Subcutaneous abdominal adipose tissue (tissue), 5 donors: ENCODE measurements around the gene ZFYVE28.

Experiments
- H3K27ac ChIP-seq: one replicate; pipeline ENCODE4 v1.7.0; 2013; ENCODE audit warnings: low read depth, mild to moderate bottlenecking, inconsistent platforms, low read length, moderate library complexity
- H3K27me3 ChIP-seq, 5 donors: one replicate each; pipeline ENCODE4 v1.7.0; 2013; ENCODE audit warnings: low read length in 5 of 5, inconsistent platforms in 1 of 5; ENCODE audit not compliant: control insufficient read depth in 5 of 5, insufficient read depth in 4 of 5
- H3K36me3 ChIP-seq, 5 donors: one replicate each; pipeline ENCODE4 v1.7.0; 2013; ENCODE audit warnings: low read length in 5 of 5; ENCODE audit not compliant: control insufficient read depth in 5 of 5, insufficient read depth in 5 of 5
- H3K4me1 ChIP-seq, 5 donors: one replicate each; pipeline ENCODE4 v1.7.0; 2013; ENCODE audit warnings: low read length in 5 of 5, mild to moderate bottlenecking in 3 of 5, moderate library complexity in 1 of 5; ENCODE audit not compliant: control insufficient read depth in 5 of 5, insufficient read depth in 5 of 5
- H3K4me3 ChIP-seq, 5 donors: one replicate each; pipeline ENCODE4 v1.7.0; 2013; ENCODE audit warnings: low read length in 5 of 5, low read depth in 1 of 5
- H3K9ac ChIP-seq, 5 donors: one replicate each; pipeline ENCODE4 v1.7.0; 2013; ENCODE audit warnings: low read length in 5 of 5, mild to moderate bottlenecking in 4 of 5, moderate library complexity in 3 of 5
- H3K9me3 ChIP-seq, 5 donors: one replicate each; pipeline ENCODE4 v1.7.0; 2013; ENCODE audit warnings: low read length in 5 of 5; ENCODE audit not compliant: control insufficient read depth in 5 of 5
- donor health status: healthy.
- donor health status: healthy.
- donor health status: healthy.
- donor health status: healthy.
- donor health status: healthy.

Gene ZFYVE28

DNA sequence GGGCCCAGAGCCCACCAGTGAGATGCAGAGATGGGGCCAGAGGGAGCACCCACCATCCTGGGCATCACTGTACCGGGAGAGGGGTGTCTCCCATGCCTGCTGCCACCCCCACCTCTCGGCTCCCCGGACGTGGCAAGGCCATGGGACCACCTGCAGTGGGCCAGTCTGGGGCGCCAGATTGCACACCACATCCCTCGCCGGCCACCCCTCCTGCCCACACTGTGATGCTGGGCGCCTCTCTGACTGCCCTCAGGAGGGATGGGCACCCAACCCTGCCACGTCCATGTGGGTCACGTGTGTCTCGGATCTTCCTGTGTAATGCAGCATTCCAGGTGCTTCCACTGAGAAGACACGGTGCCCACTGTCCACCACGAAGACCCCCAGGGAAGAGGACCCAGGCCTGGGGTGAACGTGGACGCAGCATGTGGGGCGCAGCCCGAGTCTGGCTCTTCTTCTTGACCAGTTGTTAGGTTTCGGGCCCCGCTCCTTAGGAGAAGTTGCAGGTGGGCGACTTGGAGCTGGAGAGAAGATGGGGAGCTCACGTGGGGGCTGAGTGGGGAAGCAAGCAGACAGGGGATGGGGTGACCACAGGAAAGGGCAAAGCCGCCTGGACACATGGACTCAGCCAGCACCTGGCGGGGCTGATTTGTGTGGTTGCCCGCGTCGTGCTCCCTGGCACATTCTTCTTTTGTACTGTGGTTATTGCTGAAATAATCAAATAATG lies 47.7 kb downstream of the ZFYVE28 start:
- peaks cover 0 to 12% (median 8%) of the 10 kb centered on the region in 5 donors for H3K9me3 ChIP-seq
- H3K9ac ChIP-seq = no peak overlapping the region
- H3K36me3 ChIP-seq = no peaks in the 10 kb centered on the region
- no peaks in the 10 kb centered on the region for H3K27me3 ChIP-seq
- H3K4me3 ChIP-seq = no peak overlapping the region
- no peaks in the 10 kb centered on the region for H3K4me1 ChIP-seq
- H3K27ac ChIP-seq = no peak overlapping the region

DNA sequence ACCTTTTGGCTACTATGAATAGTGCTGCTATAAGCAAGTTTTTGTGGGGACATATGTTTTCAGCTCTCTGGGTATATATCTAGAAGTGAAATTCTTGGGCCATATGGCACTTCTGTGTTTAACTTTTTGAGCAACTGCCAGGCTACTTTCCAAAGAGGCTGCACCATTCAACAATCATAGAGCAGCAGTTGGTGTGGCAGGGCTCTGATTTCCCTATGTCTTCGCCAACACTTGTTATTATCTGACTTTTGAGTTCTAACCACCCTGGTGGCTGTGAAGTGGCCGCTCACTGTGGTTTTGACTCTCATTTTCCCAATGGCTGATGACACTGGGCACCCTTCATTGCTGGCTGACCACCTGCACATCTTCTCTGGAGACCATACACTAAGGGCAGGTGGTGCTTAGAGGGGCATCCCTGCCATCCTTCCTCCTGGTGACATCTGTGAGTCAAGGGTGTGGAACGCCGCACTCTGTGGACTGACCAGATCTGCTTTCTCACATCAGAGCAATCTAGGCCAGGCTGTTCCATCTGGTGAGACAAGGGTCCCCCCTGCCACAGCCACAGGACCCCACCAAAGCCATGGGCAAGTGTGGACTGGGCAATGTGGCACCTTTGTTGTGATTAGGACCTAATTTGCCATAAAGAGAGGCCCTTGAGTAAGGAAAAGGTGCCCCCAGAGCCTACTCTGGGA lies 49.6 kb downstream of the ZFYVE28 start:
- Histone ChIP-seq H3K27ac (no peak overlapping the region), H3K27me3 (no peaks in the 10 kb centered on the region), H3K9ac (no peak overlapping the region), H3K4me3 (no peak overlapping the region), H3K36me3 (no peaks in the 10 kb centered on the region), H3K9me3 (peaks cover 0 to 12% (median 8%) of the 10 kb centered on the region in 5 donors), H3K4me1 (peaks cover 0 to 16% (median 12%) of the 10 kb centered on the region in 5 donors)

DNA sequence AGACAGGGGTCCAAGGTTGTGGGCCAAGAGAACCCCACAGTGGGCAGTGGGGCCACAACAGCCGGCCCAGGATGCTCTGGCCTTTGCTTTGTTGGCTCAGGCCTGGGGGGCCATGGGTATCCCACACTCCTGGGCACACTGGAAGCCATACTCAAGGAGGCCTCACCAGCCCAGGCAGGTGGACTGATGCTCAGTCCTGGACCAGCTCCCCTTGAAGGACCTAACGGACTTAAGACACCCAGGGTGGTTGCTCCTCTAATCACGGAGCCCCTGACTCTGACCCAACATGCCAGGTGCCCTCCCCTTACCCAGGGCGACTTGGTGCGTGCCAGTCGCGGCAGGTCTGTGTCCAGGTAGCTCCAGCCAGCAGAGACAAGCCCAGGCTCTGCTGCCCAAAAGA lies 50.8 kb downstream of the ZFYVE28 start:
- Histone ChIP-seq H3K9me3 (peaks cover 0 to 12% (median 8%) of the 10 kb centered on the region in 5 donors), H3K36me3 (no peaks in the 10 kb centered on the region), H3K4me3 (no peak overlapping the region), H3K9ac (no peak overlapping the region), H3K27ac (no peak overlapping the region), H3K4me1 (peaks cover 5 to 26% (median 23%) of the 10 kb centered on the region in 5 donors), H3K27me3 (no peaks in the 10 kb centered on the region)

DNA sequence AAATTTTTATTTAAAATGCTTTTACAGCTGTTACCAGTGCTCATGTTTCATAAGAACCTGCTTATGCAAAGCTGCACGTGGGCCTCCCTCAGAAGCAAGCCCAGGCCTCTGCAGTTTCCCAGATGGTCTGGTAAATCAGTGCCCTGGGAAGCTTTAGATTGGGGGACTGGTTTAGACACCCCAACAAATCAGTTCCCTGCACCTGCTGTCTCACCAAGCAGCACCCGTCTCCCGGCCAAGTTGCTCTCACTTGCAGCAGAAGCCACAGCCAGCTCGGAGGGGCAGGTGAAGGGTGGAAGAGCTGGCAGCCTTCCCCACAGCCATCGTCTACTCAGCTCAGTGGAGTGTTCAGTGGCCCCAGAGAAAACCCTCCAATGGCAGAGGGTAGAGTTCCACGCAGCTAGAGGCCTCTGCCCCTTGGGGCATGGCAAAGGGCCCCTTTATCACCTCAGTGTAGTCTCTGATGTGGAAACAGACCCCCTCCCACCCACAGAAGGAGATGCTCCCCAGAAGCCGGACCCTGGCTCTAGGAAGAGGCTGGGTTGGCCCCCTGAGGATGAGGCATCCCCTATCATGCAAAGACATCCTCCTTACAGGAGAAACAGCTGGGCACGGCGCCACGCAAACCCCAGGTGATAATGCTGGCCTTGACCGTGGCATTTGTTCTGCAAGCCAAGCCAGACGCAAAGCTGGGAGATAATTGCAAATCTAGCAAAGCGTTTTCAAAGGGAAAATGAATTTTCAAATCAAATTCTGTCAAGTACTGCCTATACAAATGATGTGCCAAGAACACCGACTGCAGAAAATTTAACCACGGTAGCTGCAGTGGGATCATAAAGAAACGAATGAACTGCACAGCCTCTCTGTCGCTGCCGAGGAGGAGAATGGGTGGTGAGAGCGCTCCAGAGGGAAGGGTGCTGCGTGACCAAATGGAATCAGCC lies 51.9 kb downstream of the ZFYVE28 start:
- no peak overlapping the region for H3K9ac ChIP-seq
- no peak overlapping the region for H3K27ac ChIP-seq

DNA sequence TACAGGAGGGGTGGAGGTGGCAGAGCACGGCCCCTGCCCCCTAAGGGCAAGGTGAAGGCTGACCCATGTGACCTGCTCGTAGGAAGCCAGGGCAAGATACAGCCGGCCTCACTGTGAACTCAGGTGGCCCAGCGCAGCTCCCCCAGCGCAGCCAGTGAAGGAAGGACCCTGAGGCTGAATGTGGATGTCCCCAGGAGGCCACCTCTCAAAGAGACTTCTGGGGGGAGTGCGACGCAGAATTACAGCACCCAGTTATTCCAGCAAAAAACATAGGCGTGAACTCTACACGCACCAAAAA lies 52.6 kb downstream of the ZFYVE28 start:
- H3K27ac ChIP-seq = no peak overlapping the region
- no peak overlapping the region for H3K4me3 ChIP-seq
- H3K36me3 ChIP-seq = no peaks in the 10 kb centered on the region
- H3K9ac ChIP-seq = no peak overlapping the region
- H3K4me1 ChIP-seq = peaks cover 5 to 26% (median 23%) of the 10 kb centered on the region in 5 donors
- H3K27me3 ChIP-seq = no peaks in the 10 kb centered on the region
- H3K9me3 ChIP-seq = peaks cover 0 to 12% (median 8%) of the 10 kb centered on the region in 5 donors

More for the DNA sequence above, 51.9 kb downstream of the ZFYVE28 start:
- H3K27me3 ChIP-seq = no peaks in the 10 kb centered on the region
- no peak overlapping the region for H3K4me3 ChIP-seq
- H3K36me3 ChIP-seq = no peaks in the 10 kb centered on the region
- H3K4me1 ChIP-seq = peaks cover 5 to 26% (median 23%) of the 10 kb centered on the region in 5 donors
- H3K9me3 ChIP-seq = peaks cover 0 to 12% (median 8%) of the 10 kb centered on the region in 5 donors

DNA sequence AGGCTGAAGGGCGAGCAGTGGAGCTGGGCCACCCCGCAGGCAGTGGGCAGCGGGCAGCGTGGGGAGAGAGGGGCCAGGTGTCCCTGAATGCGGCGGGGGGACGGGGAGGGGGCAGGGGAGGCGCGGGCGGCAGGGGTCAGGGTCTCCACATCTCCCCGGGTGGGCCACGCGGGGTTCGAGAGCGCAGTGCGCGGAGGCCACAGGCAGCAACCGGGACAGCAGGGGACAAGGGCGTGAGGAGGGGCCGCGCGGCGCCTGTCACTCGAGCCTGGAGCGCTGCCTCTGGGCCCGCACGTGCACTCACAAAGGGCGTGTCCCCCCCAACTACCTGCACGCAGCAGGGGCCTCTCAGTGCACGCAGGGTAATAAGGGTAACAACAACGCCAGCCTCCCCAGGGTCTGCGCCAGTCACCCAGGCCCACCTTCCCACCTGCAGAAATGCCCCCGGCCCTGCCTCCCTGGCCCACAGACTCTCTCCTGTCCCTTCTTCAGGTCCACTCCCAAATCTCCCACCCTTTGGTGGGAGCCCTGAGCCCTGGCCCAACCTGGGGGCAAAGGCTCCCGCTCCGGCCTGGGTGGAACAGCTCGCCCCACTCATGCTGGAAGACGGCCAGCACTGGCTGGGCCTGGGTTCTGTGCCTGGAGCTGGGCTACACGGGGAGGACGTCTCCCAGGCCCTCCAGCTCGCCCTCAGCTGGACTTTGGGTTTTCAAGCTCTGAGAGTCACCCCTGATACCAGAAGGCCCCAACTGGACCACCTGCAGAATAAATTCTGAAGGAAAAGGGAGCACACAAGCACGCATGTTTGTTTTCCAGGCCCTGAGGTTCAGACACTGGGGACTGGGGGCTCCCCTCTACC lies 53.2 kb downstream of the ZFYVE28 start:
- Histone ChIP-seq H3K9ac (peak overlapping the region in 1 of 5 donors; percentile 39), H3K27me3 (no peaks in the 10 kb centered on the region), H3K27ac (no peak overlapping the region)

DNA sequence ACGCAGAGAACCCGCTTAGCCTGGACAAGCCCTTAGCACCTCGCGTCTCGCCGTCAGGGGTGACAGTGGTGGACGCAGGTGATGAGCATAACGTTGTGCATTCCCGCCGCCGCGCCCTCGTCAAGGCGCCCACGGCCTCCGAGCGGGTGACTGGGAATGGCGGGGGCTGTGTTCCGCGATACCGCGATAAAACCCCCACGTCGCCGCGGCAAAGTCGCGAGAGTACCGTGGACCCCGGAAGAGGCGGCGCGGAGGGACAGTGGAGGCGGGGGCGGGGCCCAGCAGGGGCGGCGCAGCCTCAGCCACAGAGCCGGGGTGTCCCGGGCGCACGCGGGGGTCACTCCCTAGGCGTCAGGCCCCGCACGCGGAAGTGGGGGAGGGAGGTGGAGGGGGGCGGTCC lies 53.8 kb downstream of the ZFYVE28 start:
- no peak overlapping the region for H3K27ac ChIP-seq
- H3K4me3 ChIP-seq = peak overlapping the region; percentile 31 to 76 (median 67)
- peaks cover 5 to 26% (median 23%) of the 10 kb centered on the region in 5 donors for H3K4me1 ChIP-seq
- no peaks in the 10 kb centered on the region for H3K27me3 ChIP-seq
- H3K9me3 ChIP-seq = peaks cover 0 to 12% (median 8%) of the 10 kb centered on the region in 5 donors
- H3K9ac ChIP-seq = peak overlapping the region; percentile 1 to 83 (median 48)
- H3K36me3 ChIP-seq = no peaks in the 10 kb centered on the region

More for the DNA sequence above, 53.2 kb downstream of the ZFYVE28 start:
- H3K9me3 ChIP-seq = peaks cover 0 to 12% (median 8%) of the 10 kb centered on the region in 5 donors
- no peaks in the 10 kb centered on the region for H3K36me3 ChIP-seq
- H3K4me1 ChIP-seq = peaks cover 5 to 26% (median 23%) of the 10 kb centered on the region in 5 donors
- H3K4me3 ChIP-seq = peak overlapping the region in 4 of 5 donors; percentile 67 to 76 (median 70)

DNA sequence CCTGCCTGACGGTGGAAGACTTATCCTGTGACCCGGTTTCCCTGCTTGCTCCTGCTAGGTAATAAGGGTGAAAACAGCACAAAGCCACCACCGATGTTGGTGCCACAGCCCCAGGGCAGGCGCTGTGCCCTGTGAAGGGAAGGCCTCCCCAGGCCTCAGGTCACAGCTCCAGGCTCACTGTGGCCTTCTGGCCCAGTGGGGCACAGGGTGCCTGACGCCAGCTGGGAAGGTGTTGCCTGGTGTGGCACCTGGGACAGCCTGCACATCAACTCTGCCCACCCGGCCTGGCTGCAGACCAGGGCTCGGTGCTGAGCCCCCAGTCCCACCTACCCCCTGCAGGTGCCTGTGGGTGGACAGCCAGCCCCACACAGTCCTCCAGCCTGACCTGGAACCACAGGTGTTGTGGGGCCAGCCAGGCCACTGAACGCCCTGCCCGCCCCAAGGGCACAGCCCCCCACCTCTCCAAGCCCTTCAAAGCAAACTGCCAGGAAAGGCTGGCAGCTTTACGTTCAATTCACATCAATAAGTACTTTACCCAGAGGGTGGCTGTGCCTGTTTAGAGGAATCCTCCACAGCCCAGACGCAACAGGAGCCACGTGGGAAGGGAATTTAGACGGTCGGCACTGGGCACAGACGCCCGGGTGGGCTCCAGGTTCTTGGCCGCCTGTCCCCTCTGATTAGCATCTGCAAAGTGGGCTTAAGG lies 54.3 kb downstream of the ZFYVE28 start:
- no peak overlapping the region for H3K27ac ChIP-seq

More for the DNA sequence above, 54.3 kb downstream of the ZFYVE28 start:
- H3K4me1 ChIP-seq = peaks cover 5 to 26% (median 23%) of the 10 kb centered on the region in 5 donors
- peak overlapping the region; percentile 31 to 76 (median 67) for H3K4me3 ChIP-seq
- peaks cover 0 to 10% (median 8%) of the 10 kb centered on the region in 5 donors for H3K9me3 ChIP-seq
- no peaks in the 10 kb centered on the region for H3K27me3 ChIP-seq
- H3K9ac ChIP-seq = peak overlapping the region; percentile 1 to 83 (median 48)
- no peaks in the 10 kb centered on the region for H3K36me3 ChIP-seq
